ENCODE measurements around the gene ELL2.

ELL2 gene

DNA sequence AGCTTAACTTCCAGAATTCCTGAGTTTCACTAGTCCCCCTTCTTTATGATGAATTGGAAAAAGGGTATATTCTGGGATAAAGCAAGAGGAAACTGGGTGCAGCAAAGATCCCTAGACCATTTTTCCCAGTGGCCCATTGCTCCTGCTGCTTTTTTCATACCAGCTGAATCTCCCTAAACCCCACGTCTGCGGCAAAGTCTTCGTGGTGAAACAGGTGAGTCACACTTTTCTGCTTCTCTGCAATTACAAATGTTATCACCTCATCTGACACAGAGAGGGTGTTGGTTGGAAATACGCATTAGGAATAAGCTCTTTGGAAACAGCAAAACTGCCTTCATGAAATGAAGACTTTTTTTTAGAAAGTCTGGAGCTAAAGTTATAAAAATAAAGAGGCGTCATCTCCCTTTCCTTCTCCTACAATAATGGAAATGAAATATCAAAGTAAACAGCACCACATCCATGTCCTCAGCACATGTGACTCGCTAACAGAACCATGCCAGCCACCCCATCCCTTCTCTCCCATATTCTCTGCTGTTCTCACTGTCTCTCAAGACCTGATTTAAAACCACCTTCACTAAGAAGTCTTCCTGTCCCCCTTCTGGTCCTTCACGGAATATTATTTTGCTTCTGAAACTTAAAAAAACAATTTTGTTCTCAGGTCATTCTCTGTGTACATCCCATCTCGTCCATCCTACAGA is 99.6 kb downstream of the ELL2 start:
- no peaks in the 10 kb centered on the region for H3K9me3 ChIP-seq
- H3K27me3 ChIP-seq: no peaks in the 10 kb centered on the region
- 0 out of 2 replicates have a peak, but pooled peaks cover 6% of the 10 kb centered on the region for H3K4me1 ChIP-seq
- H3K36me3 ChIP-seq: no peaks in the 10 kb centered on the region
- H3K4me3 ChIP-seq (ENCODE audit: low read depth, low read length): no peak overlapping the region
- no peak for TF ChIP-seq CTCF (IDR thresholded peaks at IDR 0.05; ENCODE audit: low read depth, low read length)
- no peak for DNase-seq

- DNase-seq: no peak
- no peak for TF ChIP-seq CTCF (IDR thresholded peaks at IDR 0.05; ENCODE audit: low read depth, low read length)
- H3K36me3 ChIP-seq: no peaks in the 10 kb centered on the region
- H3K4me3 ChIP-seq (ENCODE audit: low read depth, low read length): no peak overlapping the region
- H3K4me1 ChIP-seq: 0 out of 2 replicates have a peak, but pooled peaks cover 6% of the 10 kb centered on the region
- H3K9me3 ChIP-seq: no peaks in the 10 kb centered on the region
- no peaks in the 10 kb centered on the region for H3K27me3 ChIP-seq
These were observed 100.3 kb downstream of the ELL2 start for GRCh38 chr5:95861221-95861863.

- TF ChIP-seq CTCF (IDR thresholded peaks at IDR 0.05; ENCODE audit: low read depth, low read length): no peak
- no peaks in the 10 kb centered on the region for H3K27me3 ChIP-seq
- 0 out of 2 replicates have a peak, but pooled peaks cover 6% of the 10 kb centered on the region for H3K4me1 ChIP-seq
- no peaks in the 10 kb centered on the region for H3K36me3 ChIP-seq
- H3K4me3 ChIP-seq (ENCODE audit: low read depth, low read length): no peak overlapping the region
- no peak for DNase-seq
- H3K9me3 ChIP-seq: no peaks in the 10 kb centered on the region
These were observed 102.0 kb downstream of the ELL2 start for GRCh38 chr5:95859661-95860060.

- TF ChIP-seq CTCF (IDR thresholded peaks at IDR 0.05; ENCODE audit: low read depth, low read length): peak; percentile 96
- no peaks in the 10 kb centered on the region for H3K36me3 ChIP-seq
- DNase-seq: peak; percentile 93
- no peaks in the 10 kb centered on the region for H3K27me3 ChIP-seq
- 0 out of 2 replicates have a peak, but pooled peaks cover 6% of the 10 kb centered on the region for H3K4me1 ChIP-seq
- peak overlapping the region; percentile 42 for H3K4me3 ChIP-seq (ENCODE audit: low read depth, low read length)
- no peaks in the 10 kb centered on the region for H3K9me3 ChIP-seq
These were observed 102.7 kb downstream of the ELL2 start for GRCh38 chr5:95858661-95859595.

- TF ChIP-seq CTCF (IDR thresholded peaks at IDR 0.05; ENCODE audit: low read depth, low read length): no peak
- Histone ChIP-seq H3K9me3 (no peaks in the 10 kb centered on the region), H3K4me1 (0 out of 2 replicates have a peak, but pooled peaks cover 6% of the 10 kb centered on the region), H3K27me3 (no peaks in the 10 kb centered on the region), H3K36me3 (no peaks in the 10 kb centered on the region), H3K4me3 (ENCODE audit: low read depth, low read length) (no peak overlapping the region)
- DNase-seq: no peak
These were observed 103.6 kb downstream of the ELL2 start for GRCh38 chr5:95858023-95858461.

Measured in BE2C (cell line).